Erythroblast (primary cell): ENCODE data around the gene KIF19.

Source experiments
- GATA1 ChIP-seq: IDR thresholded peaks from 2 replicates; pipeline ENCODE4 v1.6.1; 2011; ENCODE audit warnings: low read depth, mild to moderate bottlenecking, control low read depth, low read length, moderate library complexity
- POLR2A ChIP-seq: IDR thresholded peaks from 2 replicates; pipeline ENCODE4 v1.6.1; 2011; ENCODE audit warnings: mild to moderate bottlenecking, low read length

DNA sequence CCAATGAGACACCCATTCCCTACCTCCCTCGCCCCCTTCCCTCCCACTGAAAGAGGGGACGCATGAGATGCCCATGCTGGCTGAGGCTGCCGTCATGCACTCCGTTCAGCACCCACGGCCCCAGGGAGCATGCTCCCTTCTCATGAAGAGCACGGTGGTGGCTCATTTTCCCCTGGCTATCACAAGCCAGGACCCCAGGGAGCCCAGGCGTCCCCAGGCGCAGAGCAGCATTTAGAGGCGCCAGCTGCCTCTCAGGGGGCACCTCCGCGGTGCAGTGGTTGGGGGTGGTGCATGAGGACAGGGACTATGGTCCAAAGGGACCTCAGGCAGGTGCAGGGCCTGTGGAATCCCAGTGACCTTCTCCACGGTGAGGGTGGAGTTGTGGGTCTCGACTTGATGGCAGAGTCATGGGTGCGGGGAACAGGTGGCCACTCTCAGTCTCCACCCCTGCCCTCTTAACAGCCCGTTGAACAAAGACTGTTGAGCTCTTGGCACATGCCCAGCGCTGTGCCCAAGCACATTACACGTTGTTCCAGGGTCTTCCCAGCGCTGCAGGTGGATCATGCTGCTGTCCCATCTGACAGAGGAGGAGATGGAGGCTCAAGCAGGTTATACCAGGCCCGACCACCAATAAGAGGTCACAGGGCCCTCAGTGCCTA, 13.6 kb downstream of the KIF19 start:
- TF ChIP-seq POLR2A (no peak), GATA1 (no peak)
